HG03060 (cell line): ENCODE measurements around the gene ESAM.

ENCODE experiments used
- ATAC-seq: cut with Tn5 transposase; IDR thresholded peaks from one replicate; pipeline ENCODE4 v1.9.1; 2021; ENCODE audit warnings: low read depth, moderate number of reproducible peaks; ENCODE audit not compliant: unreplicated experiment

ESAM gene

GRCh38 chr11:124762105-124762623, at the start of gene ESAM:
ESAM (minus strand) TSS chr11:124762290; CDS start chr11:124762154, 136 bp downstream.
- no peak for ATAC-seq

GRCh38 chr11:124811399-124812125, 49.5 kb upstream of the ESAM start:
- ATAC-seq, result no peak

DNA sequence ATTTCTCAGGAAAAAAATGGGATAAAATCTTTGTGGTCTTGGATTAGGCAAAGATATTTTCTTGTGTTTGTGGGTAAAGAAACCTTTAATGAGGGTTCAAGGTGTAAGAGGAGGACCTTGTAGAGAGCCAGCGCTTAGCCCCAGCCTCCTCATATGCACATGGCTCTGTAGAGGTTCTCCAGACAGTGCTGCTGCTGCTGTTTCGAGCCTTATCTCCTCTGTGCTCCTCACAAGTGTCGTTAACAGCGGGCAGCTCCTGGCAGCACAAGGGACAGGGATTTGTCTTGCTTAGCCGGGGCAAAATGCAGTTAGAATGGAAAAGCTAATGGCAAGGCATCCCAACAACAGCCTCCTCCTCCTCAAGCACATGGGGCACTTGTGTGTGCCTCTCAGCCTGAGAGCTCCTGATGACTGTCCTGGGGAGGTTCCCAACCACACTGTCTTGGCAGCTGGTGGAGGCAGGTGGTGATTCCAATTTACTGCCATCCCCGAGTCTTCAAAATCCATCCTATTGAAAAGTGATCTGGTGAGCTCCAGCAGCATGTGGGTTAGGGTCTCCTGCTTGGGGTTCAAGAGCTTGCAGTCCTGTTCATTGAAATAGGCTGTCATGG, 45.7 kb upstream of the ESAM start:
- no peak for ATAC-seq

GRCh38 chr11:124807201-124807600, 45.1 kb upstream of the ESAM start:
- no peak for ATAC-seq

DNA sequence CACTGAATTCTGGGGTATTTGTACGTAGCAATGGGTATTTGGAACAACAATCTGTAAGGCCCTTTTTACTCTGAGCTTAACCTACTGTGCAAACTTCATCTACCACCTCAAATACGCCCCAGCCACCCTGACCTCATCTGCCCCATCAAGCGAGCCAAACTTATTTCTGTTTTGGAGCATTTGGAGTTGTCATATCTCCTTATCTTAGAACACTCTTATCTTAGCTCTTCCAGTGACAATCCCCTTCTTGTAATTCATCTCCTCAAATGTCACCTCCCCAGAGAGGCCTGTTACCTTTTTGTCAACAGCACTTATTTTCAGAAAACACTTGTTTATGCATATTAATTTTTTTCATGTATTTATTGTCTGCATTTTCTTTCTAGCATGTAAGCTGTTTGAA, 42.8 kb upstream of the ESAM start:
- ATAC-seq, result no peak

DNA sequence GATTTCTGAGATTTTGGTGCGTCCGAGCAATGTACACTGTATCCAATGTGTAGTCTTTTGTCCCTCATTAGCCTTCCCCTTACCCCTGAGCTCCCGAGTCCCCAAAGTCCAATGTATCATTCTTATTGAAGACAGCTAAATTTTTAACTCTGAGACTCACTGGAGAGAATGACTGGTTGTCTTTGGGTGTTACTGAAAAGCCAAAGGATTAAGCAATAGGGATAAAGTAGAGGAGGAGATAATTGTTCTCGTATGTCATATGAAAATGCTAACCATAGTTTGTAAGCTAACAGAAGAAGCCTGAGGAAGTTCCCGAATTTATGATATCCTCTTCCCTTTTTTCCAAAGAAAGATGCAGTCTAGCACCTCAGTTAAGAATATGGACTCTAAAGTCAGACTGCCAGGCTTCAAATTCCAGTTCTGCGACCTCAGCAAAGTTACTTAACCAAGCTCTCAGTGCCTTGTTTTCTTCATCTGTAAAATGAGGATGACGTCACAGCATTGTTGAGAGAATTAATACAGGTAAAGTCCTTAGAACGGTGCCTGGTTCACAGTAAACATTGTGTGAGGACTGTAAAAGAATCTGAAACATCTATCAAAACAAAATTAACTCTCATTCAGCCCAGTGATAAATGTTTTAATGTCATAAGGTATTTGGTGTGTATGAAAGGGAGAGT, 39.7 kb upstream of the ESAM start:
- ATAC-seq, result no peak

GRCh38 chr11:124801014-124801413, 38.9 kb upstream of the ESAM start:
- no peak for ATAC-seq

DNA sequence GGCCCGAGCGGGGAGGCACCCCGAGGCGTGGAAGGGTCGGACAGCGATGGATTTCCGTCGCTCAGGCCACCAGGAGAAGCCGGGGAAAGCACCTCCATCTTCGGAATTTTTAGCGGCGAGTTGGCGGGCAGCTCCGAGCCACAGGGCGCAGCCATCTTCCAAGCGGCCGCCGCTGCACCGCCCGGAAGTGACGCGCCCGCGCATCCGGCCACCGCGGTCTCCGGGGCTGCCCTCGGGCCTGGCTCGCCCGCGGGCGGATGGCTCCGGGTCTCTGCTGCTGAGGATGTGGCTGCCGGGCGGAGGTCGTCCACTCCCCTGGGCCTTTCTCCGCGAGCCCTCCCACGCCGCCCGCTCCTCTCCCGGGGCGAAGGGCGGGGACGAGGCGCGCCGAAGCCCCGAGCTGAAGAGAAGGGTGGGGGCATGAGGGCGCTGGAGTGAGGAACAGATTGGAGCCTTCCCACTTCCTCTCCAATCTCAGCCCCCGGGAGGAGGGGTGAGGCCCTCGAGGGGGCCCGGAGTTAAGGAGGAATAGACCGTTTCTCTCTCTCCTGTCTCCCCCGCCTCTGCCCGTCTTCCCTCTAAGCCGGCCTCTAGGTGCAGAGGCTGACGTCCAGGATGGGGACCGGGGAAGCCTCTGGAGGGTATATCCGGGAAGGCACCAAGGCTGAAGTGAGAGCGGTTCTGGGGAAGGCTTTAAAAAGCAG, 38.3 kb upstream of the ESAM start, which contains the start of gene MSANTD2:
Gene MSANTD2 (minus strand): TSS at position 181 of the 704 bp plus-strand sequence. CDS start 26 bp downstream, at position 155.
- ATAC-seq, result peak; percentile 63

- no peak for ATAC-seq
Observed at GRCh38 chr11:124799348-124800225, 37.5 kb upstream of the ESAM start.

DNA sequence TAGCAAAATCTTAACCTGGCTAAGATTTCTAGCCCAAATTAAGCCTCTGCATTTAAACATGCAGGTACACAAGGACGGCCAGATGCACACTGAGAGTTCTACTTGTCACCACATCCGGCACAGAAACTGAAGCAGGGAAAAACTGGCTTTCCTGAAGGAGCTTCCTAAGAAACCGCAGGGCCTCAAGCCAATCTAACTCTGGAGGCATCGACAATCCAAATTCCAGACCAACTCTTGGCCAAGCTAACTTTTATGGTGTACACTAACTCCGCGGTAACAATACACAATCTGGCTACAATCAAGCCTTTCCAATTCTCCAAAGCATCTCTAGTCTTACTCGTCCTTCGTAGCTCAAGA, 36.9 kb upstream of the ESAM start:
- no peak for ATAC-seq

DNA sequence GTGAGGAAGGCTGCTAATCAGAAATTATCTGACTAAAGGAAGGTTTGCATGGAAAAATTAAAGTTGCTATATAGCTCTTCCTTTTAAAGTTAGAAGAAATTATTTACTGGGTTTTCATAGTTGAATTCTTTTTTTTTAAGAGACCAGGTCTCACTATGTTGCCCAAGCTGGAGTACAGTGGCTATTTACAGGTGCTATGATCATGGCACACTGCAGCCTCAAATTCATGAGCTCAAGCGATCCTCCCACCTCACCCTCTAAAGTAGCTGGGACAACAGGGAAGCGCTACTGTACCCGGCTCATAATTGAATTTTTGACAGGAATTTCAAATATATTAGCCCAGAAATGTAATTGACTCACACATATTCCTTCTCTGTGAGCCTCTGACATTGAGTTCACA, 34.2 kb upstream of the ESAM start:
- ATAC-seq, result no peak

- ATAC-seq, result no peak
Observed at GRCh38 chr11:124793466-124794278, 31.6 kb upstream of the ESAM start.

- ATAC-seq, result no peak
Observed at GRCh38 chr11:124791626-124792341, 29.7 kb upstream of the ESAM start.

DNA sequence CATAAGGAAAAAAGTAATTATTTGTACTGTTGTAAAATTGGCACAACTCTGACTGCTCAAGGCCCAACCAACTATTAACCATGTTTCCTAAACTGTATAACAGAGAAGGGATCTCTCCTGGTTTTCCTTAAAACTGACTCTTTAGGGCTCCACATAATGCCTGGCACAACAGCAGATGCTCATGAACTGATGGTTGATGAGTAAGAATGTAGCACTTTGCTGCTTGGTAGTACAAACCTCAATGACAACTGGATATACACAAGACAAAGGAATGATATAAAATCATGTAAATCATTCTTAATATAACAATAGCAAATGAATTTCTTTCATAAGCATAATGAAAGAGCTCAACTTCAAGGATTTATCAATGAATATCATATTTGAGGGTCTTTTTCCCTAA, 26.4 kb upstream of the ESAM start:
- no peak for ATAC-seq

DNA sequence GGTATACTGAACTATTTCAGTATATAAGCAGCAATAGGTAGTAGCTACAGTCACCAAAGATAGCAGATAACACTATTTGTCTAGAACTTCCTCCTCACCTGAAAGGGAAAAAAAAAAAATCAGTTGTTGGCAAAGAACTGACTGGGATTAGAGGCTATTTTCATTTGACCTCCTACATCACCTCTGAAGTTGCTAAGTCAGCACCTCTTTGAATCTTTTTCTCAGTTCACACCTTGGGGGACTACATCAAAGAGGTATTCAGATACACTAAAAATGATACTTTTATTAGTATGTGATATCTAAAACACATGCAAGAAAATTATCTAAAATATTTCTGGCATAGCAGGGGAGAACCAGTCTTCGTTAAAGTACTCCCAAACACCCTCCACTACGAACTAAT, 22.0 kb upstream of the ESAM start:
- no peak for ATAC-seq

- no peak for ATAC-seq
Observed at GRCh38 chr11:124783002-124783401, 20.9 kb upstream of the ESAM start.

GRCh38 chr11:124779568-124779967, 17.5 kb upstream of the ESAM start:
- no peak for ATAC-seq

DNA sequence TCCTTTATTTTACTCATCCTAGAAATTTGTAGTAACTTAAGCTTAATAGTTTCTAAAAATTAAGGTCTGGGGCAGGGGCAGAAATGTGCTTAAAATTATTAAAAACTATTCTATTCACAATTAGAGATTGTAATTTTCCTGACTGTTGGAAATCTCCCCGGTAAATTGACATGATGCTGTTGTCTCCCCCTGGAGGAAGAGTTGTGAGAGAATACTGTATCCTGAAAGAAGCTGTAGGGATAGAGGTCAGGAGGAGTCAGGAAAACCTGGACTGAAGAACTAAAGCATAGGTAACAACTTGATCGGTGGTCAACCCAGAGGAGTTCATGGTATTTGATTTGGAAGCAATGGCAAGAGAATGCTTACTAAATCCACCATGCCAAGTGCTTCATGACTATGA, 16.2 kb upstream of the ESAM start:
- no peak for ATAC-seq
